GM18519 (cell line): ENCODE data around the gene EEF2.
A peak's percentile ranks its signal among the peaks of the same experiment; 100 is the strongest.
"Not testable (repeated sequence)": the region's sequence is repeated elsewhere in the genome, so short reads cannot be mapped to it uniquely, and the experiment has no call there.

Source experiments
- ATAC-seq: cut with Tn5 transposase; IDR thresholded peaks from one replicate; pipeline ENCODE4 v1.9.1; 2021; ENCODE audit warnings: mild to moderate bottlenecking, moderate library complexity; ENCODE audit not compliant: unreplicated experiment, low FRiP score

EEF2 gene

DNA sequence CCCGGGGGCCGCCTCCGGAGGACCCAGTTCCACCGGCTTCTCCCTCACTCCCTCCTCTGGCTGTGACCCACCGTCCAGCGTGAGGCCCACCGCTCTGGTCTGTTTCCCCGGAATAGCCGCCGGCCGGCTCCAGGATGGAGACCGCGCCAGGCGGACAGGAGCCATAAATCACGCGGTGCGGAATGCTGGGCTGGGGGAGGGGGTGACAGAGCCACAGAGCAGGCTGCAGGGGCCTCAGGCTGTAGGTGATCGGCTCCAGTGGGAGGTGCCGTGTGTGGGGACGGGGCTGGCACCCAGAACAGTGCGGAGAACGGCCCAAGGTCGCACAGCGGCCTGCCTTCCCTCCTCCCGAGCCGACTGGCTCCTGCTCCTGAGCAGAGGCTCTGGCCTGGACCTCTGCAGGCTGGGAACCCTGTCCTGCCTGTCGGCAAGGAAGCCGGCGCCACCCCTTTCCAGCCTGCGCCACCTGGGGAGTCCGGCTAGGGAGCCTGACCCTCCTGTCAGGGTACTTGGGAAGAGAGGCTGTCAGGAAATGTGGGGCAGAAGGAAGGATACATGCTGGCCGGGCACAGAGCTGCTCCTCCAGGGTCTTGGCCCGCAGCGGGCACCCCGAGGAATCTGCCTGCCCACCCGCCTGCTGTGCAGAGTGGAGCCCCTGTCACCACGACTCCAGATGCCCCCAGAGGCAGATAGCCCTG, 30.6 kb upstream of the EEF2 start:
- no peak for ATAC-seq

- ATAC-seq, result no peak
Measured at GRCh38 chr19:4014541-4015491, 29.6 kb upstream of the EEF2 start.

DNA sequence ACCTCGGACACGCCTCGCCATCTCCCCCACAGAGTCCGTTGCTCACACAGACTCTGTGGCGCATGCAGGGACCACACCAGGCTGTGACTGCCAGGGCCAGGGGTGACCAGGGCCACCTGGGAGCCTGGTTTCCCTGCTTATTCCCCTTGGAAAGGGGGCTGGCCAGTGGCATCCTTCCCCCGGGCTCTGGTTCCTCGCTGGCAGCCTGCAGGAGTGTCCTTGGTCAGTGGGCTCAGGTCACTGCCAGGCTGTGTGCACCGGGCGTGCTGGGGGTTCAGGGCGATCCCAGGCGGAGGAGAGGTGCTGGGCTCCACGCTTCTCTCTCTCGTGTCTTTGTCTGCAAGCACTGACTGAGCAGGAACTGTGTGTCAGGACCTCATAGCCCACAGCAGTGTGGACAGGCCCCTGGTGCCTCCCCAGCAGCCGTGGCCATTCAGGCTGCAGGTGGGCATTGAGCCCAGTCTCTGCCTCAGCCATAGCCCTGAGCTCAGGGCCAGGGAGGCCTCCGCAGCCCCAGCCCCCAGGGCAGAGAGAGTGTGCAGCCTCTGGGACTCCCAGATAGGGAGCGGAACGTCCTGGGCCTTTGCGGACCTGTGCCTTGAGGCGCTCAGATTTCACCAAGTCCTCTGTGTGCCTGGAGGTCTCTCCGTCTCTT, 28.8 kb upstream of the EEF2 start:
- ATAC-seq, result no peak

GRCh38 chr19:4012975-4013634, 27.8 kb upstream of the EEF2 start:
- ATAC-seq, result no peak

DNA sequence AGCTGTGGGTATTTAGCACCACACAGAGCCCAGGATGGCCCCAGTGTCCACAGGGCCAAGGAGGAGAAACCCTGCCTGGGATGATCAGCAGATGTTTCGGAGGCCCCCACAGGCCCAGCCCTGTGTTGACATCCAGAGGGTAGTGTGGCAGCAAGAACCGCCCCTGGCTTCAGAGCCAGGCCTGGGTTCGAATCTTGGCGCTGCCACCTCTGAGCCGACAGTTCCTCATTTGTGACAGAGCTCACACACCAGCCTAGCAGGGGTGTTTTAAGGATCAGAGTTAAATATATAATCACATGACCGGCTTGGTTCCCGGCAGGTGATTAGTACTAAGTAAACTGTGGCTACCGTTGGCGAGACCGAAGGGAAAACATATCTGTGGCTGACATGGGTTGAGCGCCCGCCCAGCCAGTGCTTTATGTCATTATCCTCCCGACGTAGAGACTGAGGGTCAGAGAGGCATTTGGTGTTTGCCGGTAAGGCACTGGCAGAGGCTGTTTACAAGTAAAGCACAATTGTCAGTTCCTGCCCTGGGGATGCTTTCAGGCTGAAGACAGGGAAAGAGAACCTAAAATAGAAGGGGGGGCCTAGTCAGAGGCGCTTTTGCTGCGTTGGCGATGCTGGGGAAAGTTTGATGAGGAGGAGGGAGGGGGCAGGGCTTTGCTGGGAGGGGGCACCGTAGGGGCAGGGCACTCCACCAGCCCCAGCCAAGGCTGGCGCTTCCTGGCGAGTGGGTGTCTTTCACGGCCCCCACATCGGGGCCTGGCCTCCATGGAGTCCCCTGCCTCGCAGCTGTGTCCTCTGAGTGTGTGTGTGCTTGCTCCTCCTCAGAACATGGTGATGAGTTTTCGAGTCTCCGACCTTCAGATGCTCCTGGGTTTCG, 27.1 kb upstream of the EEF2 start:
- no peak for ATAC-seq

- not testable (repeated sequence) for ATAC-seq
Measured at GRCh38 chr19:4011430-4011829, 26.2 kb upstream of the EEF2 start.

GRCh38 chr19:4010808-4011110, 25.5 kb upstream of the EEF2 start:
- no peak for ATAC-seq

DNA sequence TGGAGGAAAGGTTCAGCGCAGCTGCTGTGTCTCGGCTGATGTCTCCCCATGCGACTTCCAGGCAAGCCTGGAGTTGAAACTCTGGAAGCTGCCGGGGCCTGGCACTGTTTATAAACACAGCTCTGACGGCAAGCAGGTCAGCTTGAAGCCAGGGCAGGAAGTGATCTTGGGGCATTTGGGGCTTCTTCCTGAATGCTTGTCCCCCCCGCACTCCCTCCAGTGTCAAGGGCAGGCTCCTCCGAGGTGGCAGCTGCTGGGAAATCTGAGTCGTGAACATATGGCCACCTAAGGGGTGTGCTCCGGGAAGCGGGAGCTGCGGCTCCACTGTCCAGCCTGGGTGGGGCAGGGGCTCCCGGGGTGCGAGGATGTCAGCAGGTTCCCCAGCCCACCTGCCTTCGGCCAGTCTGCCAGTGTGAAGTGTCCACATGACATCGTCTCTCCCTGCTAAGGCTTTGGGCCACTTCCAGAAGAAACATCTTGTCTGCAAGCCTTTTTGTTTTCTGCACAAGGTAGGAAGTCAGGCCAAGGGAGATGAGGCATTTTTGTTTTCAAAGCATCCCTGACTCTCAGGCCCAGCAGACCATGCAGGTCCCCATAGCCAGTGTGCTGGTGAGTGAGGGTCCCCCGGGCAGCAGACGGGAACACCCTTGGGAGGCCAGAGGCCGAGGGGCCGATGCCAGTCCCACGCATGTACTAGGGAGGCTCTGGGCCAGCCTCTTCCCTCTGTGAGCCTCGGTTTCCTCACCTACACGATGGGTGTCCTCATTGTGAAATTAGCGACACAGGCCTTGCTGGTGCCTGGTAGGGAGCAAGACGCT, 24.9 kb upstream of the EEF2 start:
- ATAC-seq, result no peak

- no peak for ATAC-seq
Measured at GRCh38 chr19:4007836-4008539, 22.7 kb upstream of the EEF2 start.

DNA sequence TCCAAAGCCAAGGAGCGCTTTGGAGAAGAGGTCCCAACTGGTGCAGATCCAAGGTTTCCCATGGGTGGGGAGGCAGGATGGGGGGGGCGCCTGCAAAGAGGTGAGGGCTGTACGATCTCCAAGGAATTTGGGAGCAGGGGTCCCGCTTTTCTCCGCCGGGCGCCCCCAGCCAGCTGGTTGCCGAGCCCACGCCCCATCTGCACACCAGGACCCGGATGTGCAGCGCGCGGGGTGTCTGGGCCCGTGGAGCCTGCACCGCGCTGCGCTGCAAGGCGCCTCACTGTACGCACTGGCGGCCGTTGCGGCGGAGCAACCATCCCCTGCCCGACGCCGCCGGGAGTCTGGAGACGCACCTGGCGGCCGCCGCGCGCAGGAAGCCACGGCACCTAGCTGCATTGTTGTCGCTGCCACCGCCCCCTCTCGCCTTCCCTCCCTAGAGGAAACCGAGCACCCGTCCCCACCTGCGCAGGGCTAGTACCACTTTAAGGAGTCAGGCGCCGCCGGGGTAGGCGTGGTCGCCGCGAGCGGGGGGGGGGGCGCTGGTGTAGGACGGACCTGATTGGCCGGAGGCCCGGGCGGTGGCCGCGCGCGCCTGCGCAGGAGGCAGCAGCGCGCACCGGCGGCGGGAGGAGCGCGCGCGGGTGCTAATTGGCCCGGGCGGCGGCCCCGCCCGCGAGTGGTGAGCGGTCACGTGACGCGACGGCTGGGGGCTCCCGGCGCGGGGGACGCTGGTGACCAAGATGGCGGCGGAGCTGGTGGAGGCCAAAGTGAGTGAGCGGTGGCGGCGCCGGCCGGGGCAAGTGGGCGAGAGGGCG, 22.0 kb upstream of the EEF2 start, which contains the start of gene PIAS4:
TSS of gene PIAS4 (plus strand) at position 716 of the 815 bp plus-strand sequence. CDS start at position 741, 25 bp downstream.
- ATAC-seq, result peak; percentile 75

DNA sequence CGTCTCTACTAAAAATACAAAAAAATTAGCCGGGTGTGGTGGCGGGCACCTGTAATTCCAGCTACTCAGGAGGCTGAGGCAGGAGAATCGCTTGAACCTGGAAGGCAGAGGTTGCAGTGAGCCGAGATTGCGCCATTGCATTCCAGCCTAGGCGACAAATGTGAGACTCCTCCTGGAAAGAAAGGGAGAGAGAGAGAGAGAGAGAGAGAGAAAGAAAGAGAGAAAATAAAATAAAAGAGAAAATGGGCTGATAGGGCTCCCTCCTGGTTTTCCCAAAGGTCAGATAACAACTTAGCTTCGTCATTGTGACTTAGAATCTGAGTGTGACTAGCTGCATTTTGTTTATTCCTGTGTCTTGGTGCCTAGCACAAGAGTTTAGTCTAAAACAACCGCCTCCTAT, 20.2 kb upstream of the EEF2 start:
- ATAC-seq, result not testable (repeated sequence)

DNA sequence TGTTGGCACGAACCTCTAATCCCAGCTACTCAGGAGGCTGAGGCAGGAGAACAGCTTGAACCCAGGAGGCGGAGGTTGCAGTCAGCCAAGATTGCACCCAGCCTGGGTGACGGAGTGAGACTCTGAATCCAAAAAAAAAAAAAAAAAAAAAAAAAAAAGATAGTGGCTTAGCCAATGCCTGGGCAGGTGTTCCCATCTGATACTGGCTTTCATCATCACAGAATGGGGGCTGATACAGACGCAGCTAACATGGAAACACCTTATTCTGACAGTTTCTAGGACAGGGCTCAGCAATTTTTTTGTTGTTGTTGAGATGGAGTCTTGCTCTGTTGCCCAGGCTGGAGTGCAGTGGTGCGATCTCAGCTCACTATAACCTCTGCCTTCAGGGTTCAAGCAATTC, 15.5 kb upstream of the EEF2 start:
- ATAC-seq, result not testable (repeated sequence)

DNA sequence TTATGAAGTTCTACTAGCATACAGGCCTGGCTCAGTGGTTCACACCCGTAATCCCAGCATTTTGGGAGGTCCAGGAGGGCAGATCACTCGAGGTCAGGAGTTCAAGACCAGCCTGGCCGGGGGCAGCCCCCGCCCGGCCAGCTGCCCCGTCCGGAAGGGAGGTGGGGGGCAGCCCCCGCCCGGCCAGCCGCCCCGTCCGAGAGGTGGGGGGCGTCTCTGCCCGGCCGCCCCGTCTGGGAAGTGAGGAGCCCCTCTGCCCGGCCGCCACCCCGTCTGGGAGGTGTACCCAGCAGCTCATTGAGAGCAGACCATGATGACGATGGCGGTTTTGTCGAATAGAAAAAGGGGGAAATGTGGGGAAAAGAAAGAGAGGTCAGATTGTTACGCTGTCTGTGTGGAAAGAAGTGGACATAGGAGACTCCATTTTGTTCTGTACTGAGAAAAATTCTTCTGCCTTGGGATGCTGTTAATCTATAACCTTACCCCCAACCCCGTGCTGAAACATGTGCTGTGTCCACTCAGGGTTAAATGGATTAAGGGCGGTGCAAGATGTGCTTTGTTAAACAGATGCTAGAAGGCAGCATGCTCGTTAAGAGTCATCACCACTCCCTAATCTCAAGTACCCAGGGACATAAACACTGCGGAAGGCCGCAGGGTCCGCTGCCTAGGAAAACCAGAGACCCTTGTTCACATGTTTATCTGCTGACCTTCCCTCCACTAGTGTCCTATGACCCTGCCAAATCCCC, 13.6 kb upstream of the EEF2 start:
- ATAC-seq, result not testable (repeated sequence)

DNA sequence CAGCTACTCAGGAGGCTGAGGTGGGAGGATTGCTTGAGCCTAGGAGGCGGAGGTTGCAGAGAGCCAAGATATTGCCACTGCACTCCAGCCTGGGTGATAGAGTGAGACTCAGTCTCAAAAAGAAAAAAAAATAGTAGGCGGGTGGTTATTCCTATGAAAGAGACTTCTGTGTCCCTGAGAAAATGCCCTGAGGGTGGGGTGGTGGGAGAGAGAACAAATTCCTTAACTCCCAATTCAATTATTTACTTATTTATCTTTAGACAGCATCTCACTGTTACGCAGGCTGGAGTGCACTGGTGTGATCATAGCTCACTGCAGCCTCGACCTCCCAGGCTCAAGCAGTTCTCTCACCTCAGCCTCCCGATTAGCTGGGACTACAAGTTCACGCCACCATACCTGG, 10.3 kb upstream of the EEF2 start:
- ATAC-seq, result no peak

- ATAC-seq, result no peak
Measured at GRCh38 chr19:3990815-3991117, 5.5 kb upstream of the EEF2 start.

DNA sequence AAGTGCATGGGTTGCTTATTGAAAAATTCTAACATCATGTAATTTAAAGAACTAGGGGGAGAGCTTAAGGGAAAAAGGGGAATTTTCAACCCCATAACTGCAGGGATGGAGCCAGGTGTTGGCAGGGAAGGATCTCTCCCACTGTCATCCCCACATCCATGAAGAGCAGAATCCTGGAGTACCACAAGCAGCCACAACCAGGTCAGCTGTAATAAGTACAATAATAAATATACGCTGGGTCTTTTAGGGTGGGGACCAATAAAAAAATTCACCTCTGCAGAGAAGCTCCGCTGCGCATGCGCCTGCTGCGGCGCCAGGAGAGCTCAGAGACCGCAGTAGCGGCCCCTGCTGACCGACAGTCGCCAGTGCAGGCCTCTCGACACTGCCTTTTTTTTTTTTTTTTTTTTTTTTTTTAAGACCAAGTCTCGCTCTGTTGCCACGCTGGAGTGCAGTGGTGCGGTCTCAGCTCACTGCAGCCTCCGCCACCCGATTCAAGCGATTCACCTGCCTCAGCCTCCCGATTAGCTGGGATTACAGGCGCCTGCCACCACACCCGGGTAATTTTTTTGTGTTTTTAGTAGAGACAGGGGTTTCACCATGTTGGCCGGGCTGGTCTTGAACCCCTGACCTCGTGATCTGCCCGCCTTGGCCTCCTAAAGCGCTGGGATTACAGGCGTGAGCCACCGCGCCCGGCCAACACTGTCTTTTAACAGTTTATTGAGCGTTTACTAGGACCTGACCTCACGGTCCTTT, 2.5 kb upstream of the EEF2 start:
- no peak for ATAC-seq
